ENCODE measurements around the gene AHDC1. TPM values are rescaled to one million over a fixed set of nuclear protein-coding genes. Genes with fewer than 3 reads are reported as not detected.
A peak's percentile ranks its signal among the peaks of the same experiment; 100 is the strongest.

AHDC1 gene
- total RNA-seq, 2 donors from 2014 or later = 37.6 to 39.1 TPM

DNA sequence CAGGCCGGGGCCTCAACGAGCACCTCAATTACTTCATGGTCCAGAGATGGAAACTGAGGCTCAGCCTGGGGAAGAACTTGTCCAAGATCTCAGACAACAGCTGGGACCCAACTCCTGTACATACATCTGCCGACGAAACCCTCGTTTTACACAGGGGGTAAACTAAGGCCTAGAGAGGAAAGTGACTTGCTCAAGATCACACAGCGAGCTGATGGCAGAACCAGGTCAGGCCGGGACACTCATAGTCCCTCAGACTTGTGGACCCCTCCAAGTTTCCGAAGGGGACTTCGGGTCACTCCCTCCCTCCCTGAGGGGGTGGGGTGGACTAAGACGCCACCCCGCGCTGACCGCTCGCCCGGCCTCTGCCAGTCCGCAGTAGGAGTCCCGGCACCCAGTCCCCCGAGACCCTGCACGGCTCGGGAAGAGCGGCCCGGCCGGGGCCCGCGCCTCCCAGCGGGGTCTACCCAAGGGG, 114.4 kb downstream of the AHDC1 start:
- intact Hi-C loops (cut with DNase I) = loop anchor here (5.0 to 10.0 kb wide), 2 partner anchors 55 to 57 kb away; no protein-coding TSS in a partner anchor
- ATAC-seq = peak; percentile 17 to 42
- DNase-seq = no peak

DNA sequence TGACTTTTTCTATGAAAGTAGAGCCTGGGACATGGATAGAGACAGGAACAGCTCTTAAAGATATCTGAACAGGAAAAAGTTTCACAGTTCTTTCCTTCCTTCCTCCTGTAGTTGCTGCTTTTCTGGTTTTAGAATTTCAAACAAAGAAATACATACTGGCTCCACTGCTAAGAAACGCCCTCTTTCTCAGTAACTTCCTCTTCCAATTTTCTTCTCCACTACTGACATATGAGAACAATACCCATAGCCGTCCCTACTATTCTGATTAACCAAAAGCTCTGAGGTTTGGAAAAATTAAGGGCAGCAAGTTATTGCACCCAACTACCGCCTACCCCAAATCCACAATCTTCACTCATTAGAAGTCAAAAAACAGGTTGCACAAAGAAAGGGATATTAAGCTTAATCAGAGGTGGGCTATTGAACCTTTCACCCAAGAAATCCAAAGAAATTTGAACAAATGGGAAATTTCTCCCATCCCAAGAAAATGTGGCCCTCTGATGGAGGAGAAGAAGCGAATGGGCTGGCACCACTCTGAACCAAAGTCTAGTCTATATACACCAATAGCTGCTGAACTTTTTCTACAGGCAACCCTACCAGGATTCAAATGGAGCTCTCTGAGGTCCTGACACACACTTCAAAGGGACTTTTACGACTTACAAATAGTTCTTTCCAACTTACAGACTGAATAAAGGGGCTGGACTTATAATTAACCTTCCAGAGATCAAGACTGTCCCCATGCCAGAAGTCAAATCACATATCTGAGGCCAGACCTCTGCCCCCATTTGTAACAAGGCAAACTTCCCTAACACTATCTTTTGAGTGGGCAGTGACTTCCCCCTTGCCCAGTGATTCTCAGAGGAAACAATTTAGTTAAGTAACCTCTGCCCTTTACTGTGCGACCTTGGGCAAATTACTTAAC, 115.7 kb downstream of the AHDC1 start:
- no peak for ATAC-seq
- DNase-seq = no peak
- intact Hi-C loops (cut with DNase I) = loop anchor here (5.0 to 10.0 kb wide), 2 partner anchors 53 to 56 kb away; no protein-coding TSS in a partner anchor

DNA sequence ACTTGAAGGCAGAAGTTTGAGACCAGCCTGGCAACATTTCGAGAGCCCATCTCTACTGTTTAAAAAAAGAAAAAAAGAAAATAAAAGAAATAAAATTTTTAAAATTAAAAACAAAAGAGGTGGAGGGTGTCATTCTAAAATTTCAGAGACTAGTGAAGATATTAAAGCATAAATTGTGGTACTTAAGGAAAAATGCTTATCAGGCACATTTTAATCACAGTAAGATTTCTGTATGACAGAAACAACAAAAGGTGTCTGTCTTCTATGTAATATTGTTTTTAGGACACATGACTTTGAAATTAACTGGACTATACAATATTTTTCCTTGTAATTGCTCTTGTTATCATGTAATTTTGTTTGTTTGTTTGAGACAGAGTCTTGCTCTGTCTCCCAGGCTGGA, 118.6 kb downstream of the AHDC1 start:
- intact Hi-C loops (cut with DNase I) = loop anchor here (5.0 to 10.0 kb wide), 2 partner anchors 51 to 53 kb away; no protein-coding TSS in a partner anchor
- ATAC-seq (no peak), DNase-seq (no peak)

Other genes starting within 250 kb of the AHDC1 start
- 10 to 100 TPM; 51.5 to 64.2 TPM for gene MAP3K6, start 237.2 kb downstream of the AHDC1 start, total RNA-seq
- 10 to 100 TPM; 14.2 to 24.5 TPM for gene FCN3, start 229.3 kb downstream of the AHDC1 start, total RNA-seq
- gene CD164L2, start 220.8 kb downstream of the AHDC1 start, total RNA-seq = not detected
- 10 to 100 TPM in 1 of 2 donors, 1 to 10 TPM in 1; 1.7 to 12.4 TPM for gene GPR3, start 211.5 kb downstream of the AHDC1 start, total RNA-seq
- gene WASF2, start 114.0 kb downstream of the AHDC1 start, total RNA-seq = 10 to 100 TPM; 71.8 to 77.4 TPM
- gene FGR, start 31.0 kb upstream of the AHDC1 start, total RNA-seq = 10 to 100 TPM in 1 of 2 donors, 1 to 10 TPM in 1; 8.6 to 10.7 TPM
- 100 to 1,000 TPM in 1 of 2 donors, 10 to 100 TPM in 1; 40.6 to 143 TPM for gene IFI6, start 68.0 kb upstream of the AHDC1 start, total RNA-seq
- gene FAM76A, start 121.8 kb upstream of the AHDC1 start, total RNA-seq = 10 to 100 TPM; 13.2 to 13.5 TPM
- gene STX12, start 169.1 kb upstream of the AHDC1 start, total RNA-seq = 10 to 100 TPM; 30.5 to 46.6 TPM
- gene PPP1R8, start 226.6 kb upstream of the AHDC1 start, total RNA-seq = 10 to 100 TPM; 25.0 TPM

All from left cardiac atrium (tissue), 4 donors.